ENCODE measurements around the gene NDUFS1.
"Not testable (repeated sequence)": the region's sequence is repeated elsewhere in the genome, so short reads cannot be mapped to it uniquely, and the experiment has no call there.

NDUFS1 gene

DNA sequence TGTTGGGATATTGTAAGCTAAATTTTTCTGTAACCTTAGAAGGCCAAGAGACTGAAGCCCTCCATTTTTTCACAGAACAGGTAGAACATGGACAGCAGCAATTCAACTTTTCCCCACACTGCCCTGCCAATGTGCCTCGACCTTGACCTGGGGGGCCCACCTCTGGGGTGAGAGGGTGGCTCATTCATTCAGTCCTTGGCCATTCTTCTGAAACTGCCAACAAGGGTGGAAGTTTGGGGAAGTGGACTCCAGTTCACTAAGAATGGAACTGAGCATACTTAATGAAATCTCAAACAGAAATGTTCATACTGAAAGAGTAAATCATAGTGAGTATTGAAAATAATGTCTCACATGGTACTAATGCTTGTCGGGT is 1.5 kb upstream of the NDUFS1 start:
- DNase-seq: no peak

GRCh38 chr2:206160125-206160806 is 1.0 kb upstream of the NDUFS1 start:
- DNase-seq: no peak

DNA sequence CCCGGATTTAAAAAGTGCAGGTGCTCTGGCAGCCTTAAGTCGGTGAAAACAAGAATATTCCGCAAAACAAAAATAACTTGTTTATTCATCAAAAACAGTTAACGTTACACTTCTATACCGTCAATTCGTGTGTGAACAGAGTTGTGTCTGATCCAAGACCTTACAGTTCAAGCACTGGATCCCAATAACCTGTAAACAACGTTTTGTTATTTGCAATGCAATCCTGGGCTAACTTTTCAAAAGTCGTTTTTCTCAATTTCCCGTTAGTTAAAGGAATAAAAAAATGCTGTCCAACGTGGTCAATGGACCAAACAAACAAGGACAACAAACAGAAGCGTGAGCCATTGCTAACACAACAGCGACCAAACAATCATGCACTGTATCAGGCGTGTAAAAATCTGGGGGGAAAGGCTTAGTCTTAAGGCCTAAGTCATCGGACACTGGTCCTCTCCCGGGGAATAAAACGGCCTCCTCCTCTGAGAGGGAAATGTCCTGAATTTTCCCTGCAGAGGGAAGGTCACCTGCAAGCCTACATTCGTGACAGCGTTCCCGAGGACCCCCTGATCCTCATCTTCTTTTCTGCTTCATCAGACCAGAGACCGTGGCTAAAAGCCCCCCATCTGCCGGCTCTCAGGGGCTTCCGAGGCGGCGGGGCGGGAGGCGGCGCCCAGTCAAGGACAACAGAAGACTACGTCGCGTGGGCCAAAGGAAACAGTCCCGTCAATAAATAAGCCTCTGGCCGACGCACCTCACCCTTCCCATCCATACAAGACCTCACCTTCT is 490 bp downstream of the NDUFS1 start:
- no peak for DNase-seq

DNA sequence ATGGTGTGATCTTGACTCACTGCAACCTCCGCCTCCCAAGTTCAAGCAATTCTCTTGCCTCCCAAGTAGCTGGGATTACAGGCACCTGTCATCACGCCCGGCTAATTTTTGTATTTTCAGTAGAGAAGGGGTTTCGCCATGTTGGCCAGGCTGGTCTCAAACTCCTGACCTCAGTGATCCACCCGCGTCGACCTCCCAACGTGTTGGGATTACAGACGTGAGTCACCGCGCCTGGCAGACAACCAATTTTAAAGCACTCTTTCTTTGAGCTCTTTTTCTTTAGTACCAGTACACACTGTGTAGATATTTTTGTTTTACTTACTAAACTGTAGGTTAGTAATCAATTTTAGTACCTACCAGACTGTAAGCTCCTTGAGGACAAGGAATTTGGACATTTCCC is 2.2 kb downstream of the NDUFS1 start:
- not testable (repeated sequence) for DNase-seq

DNA sequence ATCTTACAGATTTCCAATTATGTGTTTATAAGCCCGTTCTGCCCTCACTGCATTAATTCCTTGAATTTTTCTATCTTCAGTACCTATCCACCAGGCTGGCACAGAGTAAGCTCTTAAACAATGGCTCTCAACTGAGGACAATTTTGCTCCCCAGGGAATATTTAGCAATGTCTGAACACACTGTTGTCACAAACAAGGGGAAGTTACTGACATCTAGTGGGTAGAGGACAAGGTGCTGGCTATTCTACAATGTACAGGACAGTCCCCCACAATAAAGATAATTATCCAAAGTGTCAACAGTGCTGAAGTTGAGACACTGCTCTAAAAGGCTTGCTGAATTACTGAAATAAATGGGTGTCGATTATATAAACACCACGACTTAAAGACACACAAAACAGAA is 5.0 kb downstream of the NDUFS1 start:
- DNase-seq: no peak

DNA sequence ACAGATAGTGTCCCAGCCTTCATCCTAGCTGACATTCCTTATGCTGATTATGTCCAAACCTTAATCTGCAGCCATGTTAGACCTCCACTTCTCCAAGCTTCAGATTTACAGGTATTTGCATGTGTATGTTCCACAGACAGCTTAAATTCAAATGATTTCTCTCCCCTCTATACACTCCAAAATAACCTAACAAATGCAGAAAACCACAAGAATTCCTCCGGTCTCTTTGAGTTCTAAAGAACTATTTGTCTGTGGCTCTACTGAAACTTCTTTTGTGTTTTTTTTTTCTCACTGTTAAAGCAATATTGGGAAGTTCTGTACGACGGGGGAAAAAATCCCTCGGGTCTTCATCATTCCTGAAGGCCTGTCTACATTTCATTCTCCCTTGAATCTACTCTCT is 8.6 kb downstream of the NDUFS1 start:
- no peak for DNase-seq

- DNase-seq: no peak
These were observed 9.1 kb downstream of the NDUFS1 start for GRCh38 chr2:206150168-206150567.

GRCh38 chr2:206149330-206149729 is 9.9 kb downstream of the NDUFS1 start:
- DNase-seq: no peak

GRCh38 chr2:206145665-206146064 is 13.6 kb downstream of the NDUFS1 start:
- DNase-seq: no peak

- DNase-seq: no peak
These were observed 14.9 kb downstream of the NDUFS1 start for GRCh38 chr2:206144383-206144782.

DNA sequence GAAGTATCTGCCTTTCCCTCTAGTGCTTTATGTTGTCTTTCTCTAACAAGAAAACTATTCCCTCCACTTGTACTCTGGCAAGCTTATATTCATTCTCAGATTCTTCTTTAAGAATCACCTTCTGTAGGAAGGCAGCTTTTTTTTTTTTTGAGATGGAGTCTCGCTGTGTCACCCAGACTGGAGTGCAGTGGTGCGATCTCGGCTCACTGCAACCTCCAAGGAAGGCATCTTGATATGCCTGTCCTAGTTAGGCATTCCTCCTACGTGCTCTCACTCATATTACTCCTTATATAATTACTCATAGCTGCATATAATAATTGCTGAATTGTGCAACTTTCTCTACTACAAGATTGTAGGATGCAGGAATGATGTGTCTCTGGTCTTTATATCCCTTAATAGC is 15.8 kb downstream of the NDUFS1 start:
- no peak for DNase-seq

DNA sequence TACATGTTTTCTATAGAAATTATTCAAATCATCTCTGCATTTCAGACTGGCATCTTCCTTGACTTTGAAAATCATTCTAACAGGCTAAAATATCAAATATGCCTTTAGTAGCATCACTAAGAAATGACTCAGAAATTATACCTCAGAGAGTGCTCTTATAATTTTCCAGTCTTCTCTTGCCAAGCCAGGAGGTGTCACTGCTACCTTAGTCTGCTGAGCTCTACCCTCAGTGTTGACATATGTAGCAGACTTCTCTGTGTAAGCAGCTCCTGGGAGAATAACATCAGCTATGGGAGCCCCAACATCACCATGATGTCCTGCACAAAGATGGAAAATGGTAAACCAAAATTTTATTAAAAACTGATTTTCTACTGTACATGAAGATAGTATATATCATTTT is 31.6 kb downstream of the NDUFS1 start:
- DNase-seq: no peak

GRCh38 chr2:206125901-206126300 is 33.3 kb downstream of the NDUFS1 start:
- no peak for DNase-seq

- DNase-seq: not testable (repeated sequence)
These were observed 36.7 kb downstream of the NDUFS1 start for GRCh38 chr2:206122569-206122968.

DNA sequence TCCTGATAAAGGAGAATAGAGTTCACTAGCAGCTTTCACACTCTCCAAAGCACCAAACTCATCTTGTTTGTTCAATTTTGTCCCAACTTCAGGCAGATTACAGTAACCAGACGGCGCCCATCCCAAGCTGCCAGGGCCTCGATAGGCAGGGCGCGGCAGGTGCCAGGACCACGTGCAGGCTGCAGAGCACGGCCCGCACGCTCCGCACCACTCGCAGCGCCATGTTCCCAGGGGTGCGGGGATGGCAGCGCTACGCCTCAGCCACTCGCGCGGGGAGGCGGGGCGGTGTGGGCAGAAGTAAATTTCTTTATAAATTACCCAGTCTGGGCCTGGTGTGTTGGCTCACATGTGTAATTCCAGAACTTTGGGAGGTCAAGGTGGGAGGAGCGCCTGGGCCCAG is 43.0 kb downstream of the NDUFS1 start:
- no peak for DNase-seq

DNA sequence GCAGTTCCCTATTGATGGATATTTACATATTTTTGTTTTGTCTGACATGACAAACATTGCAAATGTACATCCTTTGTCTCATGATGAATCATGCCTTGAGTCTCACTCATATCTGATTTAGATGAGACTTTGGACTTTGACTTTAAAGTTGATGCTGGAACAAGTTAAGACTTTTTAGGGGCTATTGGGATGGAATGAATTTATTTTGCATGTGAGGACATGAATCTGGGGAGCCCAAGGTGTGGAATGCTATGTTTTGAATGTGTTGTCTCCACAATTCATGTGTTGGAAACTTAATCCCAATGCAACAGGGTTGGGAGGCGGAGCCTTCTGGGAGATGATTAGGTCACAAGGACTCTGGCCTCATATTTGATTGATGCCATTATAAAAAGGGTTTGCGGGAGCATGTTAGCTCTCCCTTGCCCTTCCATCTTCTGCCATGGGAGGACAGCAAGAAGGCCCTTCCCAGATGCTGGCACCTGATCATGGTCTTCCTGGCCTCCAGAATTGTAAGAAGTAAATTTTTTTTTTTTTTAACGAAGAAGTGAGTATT is 44.1 kb downstream of the NDUFS1 start:
- no peak for DNase-seq

DNA sequence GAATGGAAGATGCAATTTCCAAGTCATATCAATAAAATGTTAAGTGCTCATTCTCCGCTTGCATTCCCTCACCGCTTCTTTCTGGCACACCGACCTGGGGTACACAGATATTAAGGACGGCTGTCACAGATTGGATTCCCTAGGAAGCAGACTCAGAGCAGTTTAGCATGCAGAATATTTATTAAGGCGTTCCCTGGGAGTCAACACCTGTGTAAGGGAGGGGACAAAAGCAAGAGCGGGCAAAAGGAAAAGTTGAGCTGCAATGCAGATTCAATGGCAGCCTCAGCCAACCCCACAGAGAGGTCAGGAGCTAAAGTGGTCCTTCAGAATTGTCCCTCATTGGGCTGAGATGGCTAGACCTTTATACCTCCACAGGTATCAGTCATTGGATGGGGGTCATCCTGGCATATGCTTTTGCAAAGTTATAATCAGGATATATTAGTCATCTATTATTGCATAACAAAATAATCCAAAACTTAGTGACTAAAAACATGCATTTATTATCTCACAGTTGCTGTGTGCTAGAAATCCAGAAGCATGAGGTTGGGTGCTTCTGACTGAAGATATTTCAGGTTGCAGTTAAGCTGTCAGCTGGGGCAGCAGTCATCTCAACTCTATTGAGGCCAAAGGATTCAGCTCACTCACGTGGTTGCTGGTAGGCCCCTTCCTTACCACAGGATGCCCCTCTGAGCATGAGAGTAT is 46.2 kb downstream of the NDUFS1 start:
- no peak for DNase-seq

GRCh38 chr2:206112108-206112507 is 47.1 kb downstream of the NDUFS1 start:
- no peak for DNase-seq

- DNase-seq: no peak
These were observed 50.5 kb downstream of the NDUFS1 start for GRCh38 chr2:206108713-206109112.

DNA sequence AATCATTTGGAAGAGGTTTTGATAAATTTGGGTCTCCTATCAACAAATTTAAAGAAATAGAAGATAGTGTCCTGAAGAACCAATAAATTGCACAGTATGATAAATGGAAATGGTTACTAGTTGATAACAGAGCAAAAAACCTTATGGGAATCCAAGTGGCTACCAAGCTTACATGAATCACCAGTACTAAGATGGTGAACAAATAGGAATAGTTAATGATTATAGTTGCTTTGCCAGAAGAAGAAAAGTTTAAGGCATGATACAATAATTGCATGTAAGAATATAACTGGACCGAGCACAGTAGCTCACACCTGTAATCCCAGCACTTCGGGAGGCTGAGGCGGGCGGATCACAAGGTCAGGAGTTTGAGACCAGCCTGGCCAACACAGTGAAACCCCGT is 53.7 kb downstream of the NDUFS1 start:
- no peak for DNase-seq

DNA sequence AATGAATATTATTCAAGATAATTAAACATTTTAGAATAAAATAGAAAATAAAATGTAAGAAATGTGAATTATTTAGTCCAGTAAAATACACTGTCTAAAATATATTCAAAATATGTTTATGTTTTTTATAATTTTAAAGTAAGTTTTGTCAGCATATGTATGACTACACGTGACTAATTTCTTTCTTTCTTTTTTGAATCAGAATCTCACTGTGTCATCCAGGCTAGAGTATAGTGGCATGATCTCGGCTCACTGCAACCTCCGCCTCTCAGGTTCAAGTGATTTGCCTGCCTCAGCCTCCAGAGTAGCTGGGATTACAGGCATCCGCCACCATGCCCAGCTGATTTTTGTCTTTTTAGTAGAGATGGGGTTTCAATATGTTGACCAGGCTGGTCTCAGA is 54.2 kb downstream of the NDUFS1 start:
- DNase-seq: no peak

DNA sequence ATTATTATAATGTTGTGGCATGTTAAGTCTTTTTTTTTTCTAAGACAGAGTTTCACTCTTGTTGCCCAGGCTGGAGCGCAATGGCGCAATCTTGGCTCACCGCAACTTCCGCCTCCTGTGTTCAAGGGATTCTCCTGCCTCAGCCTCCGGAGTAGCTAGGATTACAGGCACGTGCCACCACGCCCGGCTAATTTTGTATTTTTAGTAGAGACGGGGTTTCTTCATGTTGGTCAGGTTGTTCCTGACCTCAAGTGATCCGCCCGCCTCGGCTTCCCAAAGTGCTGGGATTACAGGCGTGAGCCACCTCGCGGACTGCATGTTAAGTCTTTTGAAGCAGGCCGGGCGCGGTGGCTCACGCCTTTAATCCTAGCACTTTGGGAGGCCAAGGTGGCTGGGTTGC is 60.4 kb downstream of the NDUFS1 start:
- not testable (repeated sequence) for DNase-seq

DNA sequence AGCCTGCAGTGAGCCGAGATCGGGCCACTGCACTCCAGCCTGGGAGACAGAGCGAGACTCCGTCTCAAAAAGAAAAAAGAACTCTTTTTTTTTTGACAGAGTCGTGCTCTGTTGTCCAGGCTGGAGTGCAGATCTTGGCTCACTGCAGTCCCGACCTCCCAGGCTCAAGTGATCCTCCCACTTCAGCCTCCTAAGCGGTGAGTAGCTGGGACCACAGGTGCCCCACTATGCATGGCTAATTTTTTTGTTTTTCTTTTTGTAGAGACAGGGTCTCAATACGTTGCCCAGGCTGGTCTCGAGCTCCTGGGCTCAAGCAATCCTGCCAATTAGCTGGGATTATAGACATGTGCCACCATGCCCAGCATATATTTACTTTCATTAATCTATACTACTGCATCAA is 60.8 kb downstream of the NDUFS1 start:
- no peak for DNase-seq

GRCh38 chr2:206096876-206097275 is 62.4 kb downstream of the NDUFS1 start:
- no peak for DNase-seq

All from NCI-H774 (cell line).